ENCODE results near the gene CCT6B.

- TF ChIP-seq POLR2A (IDR thresholded peaks at IDR 0.05), result no peak
- no peak for TF ChIP-seq CTCF (IDR thresholded peaks at IDR 0.05)
These were observed 45.1 kb downstream of the CCT6B start for GRCh38 chr17:34916120-34916519.
